A673 (cell line): Measurements from ENCODE around the gene DNAI1. TPM values are rescaled to one million over a fixed set of nuclear protein-coding genes. Genes with fewer than 3 reads are reported as not detected.
A peak's percentile ranks its signal among the peaks of the same experiment; 100 is the strongest.

Experiments used
- BruUV-seq: library from RNA; stranded (reverse); fragments of 400-500 nt; replicated peaks from 2 replicates; lab custom pipeline; 2021; lab: Mats Ljungman, UMichigan
- CTCF ChIA-PET: fragments of 300-600 bp; sonication (Branson Sonifier 250); formaldehyde crosslinking; loops from one replicate; lab custom pipeline; 2022; ENCODE audit warnings: antibody characterized with exemption; lab: Charles Lee
- POLR2A ChIA-PET: fragments of 300-600 bp; sonication (Branson Sonifier 250); formaldehyde crosslinking; loops from one replicate; lab custom pipeline; 2022; ENCODE audit warnings: antibody characterized with exemption; ENCODE audit not compliant: low non-redundant PET; lab: Charles Lee
- DNase-seq: peaks from one replicate; pipeline ENCODE4 v3.0.0-alpha.2; 2015; ENCODE audit warnings: low spot score
- H3K27ac ChIP-seq: fragments of 200-600 bp; sonication (generic); 2 replicates; pipeline ENCODE4 v1.5.1; 2016; ENCODE audit warnings: mixed run types, low read depth, mild to moderate bottlenecking, mixed read lengths, antibody characterized with exemption, low read length; ENCODE audit not compliant: poor library complexity, severe bottlenecking
- H3K27me3 ChIP-seq: fragments of 200-600 bp; sonication (generic); replicated peaks from 2 replicates; pipeline ENCODE4 v1.6.1; 2017; ENCODE audit warnings: mixed run types, low read depth, mild to moderate bottlenecking, mixed read lengths, antibody characterized with exemption, low read length; ENCODE audit not compliant: insufficient read depth, poor library complexity
- H3K36me3 ChIP-seq: fragments of 200-600 bp; sonication (generic); 2 replicates; pipeline ENCODE4 v1.6.1; 2016; ENCODE audit warnings: mixed run types, mild to moderate bottlenecking, mixed read lengths, antibody characterized with exemption, low read length; ENCODE audit not compliant: insufficient read depth, poor library complexity, severe bottlenecking
- H3K4me1 ChIP-seq: fragments of 200-600 bp; sonication (generic); 2 replicates; pipeline ENCODE4 v1.6.1; 2017; ENCODE audit warnings: mixed run types, mild to moderate bottlenecking, mixed read lengths, antibody characterized with exemption, low read length; ENCODE audit not compliant: insufficient read depth, poor library complexity, severe bottlenecking
- H3K4me3 ChIP-seq: fragments of 200-600 bp; sonication (generic); 2 replicates; pipeline ENCODE4 v1.5.1; 2016; ENCODE audit warnings: low read depth, mixed run types, mild to moderate bottlenecking, mixed read lengths, low read length; ENCODE audit not compliant: poor library complexity, severe bottlenecking
- H3K9me3 ChIP-seq: fragments of 200-600 bp; sonication (generic); 2 replicates; pipeline ENCODE4 v1.6.1; 2016; ENCODE audit warnings: mixed run types, low read depth, mild to moderate bottlenecking, mixed read lengths, antibody characterized with exemption, low read length; ENCODE audit not compliant: poor library complexity, severe bottlenecking
- CTCF ChIP-seq: fragments of 300-800, 200-600 bp; sonication (generic); conservative IDR thresholded peaks from 2 replicates; pipeline ENCODE4 v1.5.1; 2017; ENCODE audit warnings: low read depth, mild to moderate bottlenecking, antibody characterized with exemption, low read length, moderate library complexity, mixed read lengths
- EZH2 ChIP-seq: fragments of 200-600 bp; sonication (generic); IDR thresholded peaks from 2 replicates; pipeline ENCODE4 v1.6.1; 2017; ENCODE audit warnings: borderline replicate concordance, low read depth, mild to moderate bottlenecking, mixed read lengths, antibody characterized with exemption, low read length; ENCODE audit not compliant: poor library complexity, severe bottlenecking
- intact Hi-C: fragments of 100-400 bp; cut with micrococcal nuclease; formaldehyde crosslinking; loops from one replicate; pipeline ENCODE4 v1.10.0; 2022; ENCODE audit not compliant: unreplicated experiment
- total RNA-seq: library from RNA; stranded (reverse); gene quantifications from 2 replicates; pipeline ENCODE4 v1.2.3, GENCODE V29; 2021

DNAI1 gene
- total RNA-seq, 1 experiment from 2014 or later: not detected

GRCh38 chr9:34443976-34444375, 14.6 kb upstream of the DNAI1 start:
- H3K36me3 ChIP-seq: no peaks in the 10 kb centered on the region
- H3K27me3 ChIP-seq: no peaks in the 10 kb centered on the region
- peaks cover 55% of the 10 kb centered on the region for H3K4me1 ChIP-seq
- no peaks in the 10 kb centered on the region for H3K9me3 ChIP-seq
- DNase-seq: no peak
- H3K4me3 ChIP-seq: no peak overlapping the region
- CTCF ChIA-PET: interaction anchor here (1.0 kb wide), 1 partner anchor 40 kb away, joined by 4 read pairs; no protein-coding TSS in a partner anchor
- H3K27ac ChIP-seq: peak overlapping the region; percentile 53
- POLR2A ChIA-PET: no interaction called here
- no peak for TF ChIP-seq CTCF
- no peak for TF ChIP-seq EZH2
- intact Hi-C loops: no loop called here
- no TSS peak for BruUV-seq

- Histone ChIP-seq H3K4me3 (no peak overlapping the region), H3K36me3 (no peaks in the 10 kb centered on the region), H3K9me3 (no peaks in the 10 kb centered on the region), H3K27me3 (no peaks in the 10 kb centered on the region), H3K4me1 (peaks cover 38% of the 10 kb centered on the region), H3K27ac (no peak overlapping the region)
- TF ChIP-seq EZH2: no peak
- no peak for TF ChIP-seq CTCF
- intact Hi-C loops: loop anchor here (2.0 kb wide), 1 partner anchor 34 kb away; no protein-coding TSS in a partner anchor
- ChIA-PET CTCF (no interaction called here), POLR2A (interaction anchor here (0.6 kb wide), 1 partner anchor 32 kb away, joined by 4 read pairs; no protein-coding TSS in a partner anchor)
- no peak for DNase-seq
- BruUV-seq: no TSS peak
These were observed 12.1 kb upstream of the DNAI1 start for GRCh38 chr9:34446468-34446891.

- intact Hi-C loops: loop anchor here (2.0 kb wide), 1 partner anchor 34 kb away; no protein-coding TSS in a partner anchor
- no peak overlapping the region for H3K27ac ChIP-seq
- TF ChIP-seq EZH2 (no peak), CTCF (no peak)
- H3K27me3 ChIP-seq: no peaks in the 10 kb centered on the region
- ChIA-PET CTCF (no interaction called here), POLR2A (no interaction called here)
- H3K4me1 ChIP-seq: peaks cover 35% of the 10 kb centered on the region
- no peaks in the 10 kb centered on the region for H3K9me3 ChIP-seq
- no peak for DNase-seq
- no TSS peak for BruUV-seq
- no peaks in the 10 kb centered on the region for H3K36me3 ChIP-seq
- H3K4me3 ChIP-seq: no peak overlapping the region
These were observed 11.7 kb upstream of the DNAI1 start for GRCh38 chr9:34446951-34447350.
